ENCODE data around the gene SACM1L.
"Not testable (repeated sequence)": the region's sequence is repeated elsewhere in the genome, so short reads cannot be mapped to it uniquely, and the experiment has no call there.

Gene SACM1L

DNA sequence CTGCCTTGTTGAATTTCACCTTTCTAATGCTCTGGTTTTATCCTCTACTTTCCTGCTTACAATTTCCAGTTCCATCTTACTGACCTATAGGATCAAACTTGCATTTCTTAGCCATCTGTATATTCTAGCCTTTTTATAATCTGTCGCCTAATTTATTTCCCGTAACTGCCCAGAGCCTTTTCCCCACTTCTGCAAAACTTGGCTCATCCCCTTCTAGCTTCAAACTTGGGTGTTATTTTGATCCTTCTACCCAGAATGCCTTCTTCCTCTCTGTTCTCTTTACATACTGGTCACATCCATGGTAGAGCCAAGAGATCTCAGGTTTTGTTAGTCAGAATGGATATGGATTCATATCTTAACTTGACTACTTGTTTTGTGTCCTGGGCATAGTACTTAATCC is 2.6 kb downstream of the SACM1L start:
- DNase-seq (ENCODE audit: low read depth in 2 of 3, low spot score in 1 of 3) = no peak

DNA sequence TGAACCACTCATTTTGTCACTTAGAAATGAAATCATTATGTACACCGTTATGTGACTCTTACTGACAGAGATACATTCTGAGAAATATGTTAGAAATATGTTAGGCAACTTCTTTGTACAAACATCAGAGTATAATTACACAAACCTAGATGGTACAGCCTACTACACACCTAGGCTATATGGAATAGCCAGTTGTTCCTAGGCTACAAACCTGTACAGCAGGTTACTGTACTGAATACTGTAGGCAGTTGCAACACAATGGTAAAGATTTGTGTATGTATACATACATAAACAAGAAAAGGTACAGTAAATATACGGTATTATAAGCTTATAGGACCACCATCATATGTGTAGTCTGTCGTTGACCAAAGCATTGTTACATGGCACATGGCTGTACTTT is 3.7 kb downstream of the SACM1L start:
- no peak for DNase-seq (ENCODE audit: low read depth in 2 of 3, low spot score in 1 of 3)

GRCh38 chr3:45693941-45694521 is 4.8 kb downstream of the SACM1L start:
- peak in 1 of 3 donors; percentile 14 for DNase-seq (ENCODE audit: low read depth in 2 of 3, low spot score in 1 of 3)

- DNase-seq (ENCODE audit: low read depth in 2 of 3, low spot score in 1 of 3) = not testable (repeated sequence)
Observed at GRCh38 chr3:45695166-45695565, 6.0 kb downstream of the SACM1L start.

DNA sequence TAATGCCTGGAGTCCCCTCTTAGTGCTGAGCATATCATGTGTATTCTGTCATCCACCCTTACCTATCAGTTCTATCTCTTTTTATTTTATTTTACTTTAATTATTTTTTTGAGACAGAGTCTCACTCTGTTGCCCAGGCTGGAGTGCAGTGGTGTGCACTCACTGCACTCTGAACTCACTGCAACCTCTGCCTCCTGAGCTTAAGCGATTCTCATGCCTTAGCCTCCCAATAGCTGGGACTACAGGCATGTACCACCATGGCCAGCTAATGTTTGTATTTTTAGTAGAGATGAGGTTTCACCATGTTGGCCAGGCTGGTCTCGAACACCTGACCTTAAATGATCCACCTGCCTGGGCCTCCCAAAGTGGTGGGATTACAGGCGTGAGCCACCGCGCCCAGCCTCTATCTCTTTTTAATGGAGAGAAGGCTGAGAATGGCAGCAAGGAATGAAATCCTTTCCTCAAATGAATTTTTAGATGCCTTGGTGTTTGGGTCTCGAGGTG is 11.4 kb downstream of the SACM1L start:
- no peak for DNase-seq (ENCODE audit: low read depth in 2 of 3, low spot score in 1 of 3)

DNA sequence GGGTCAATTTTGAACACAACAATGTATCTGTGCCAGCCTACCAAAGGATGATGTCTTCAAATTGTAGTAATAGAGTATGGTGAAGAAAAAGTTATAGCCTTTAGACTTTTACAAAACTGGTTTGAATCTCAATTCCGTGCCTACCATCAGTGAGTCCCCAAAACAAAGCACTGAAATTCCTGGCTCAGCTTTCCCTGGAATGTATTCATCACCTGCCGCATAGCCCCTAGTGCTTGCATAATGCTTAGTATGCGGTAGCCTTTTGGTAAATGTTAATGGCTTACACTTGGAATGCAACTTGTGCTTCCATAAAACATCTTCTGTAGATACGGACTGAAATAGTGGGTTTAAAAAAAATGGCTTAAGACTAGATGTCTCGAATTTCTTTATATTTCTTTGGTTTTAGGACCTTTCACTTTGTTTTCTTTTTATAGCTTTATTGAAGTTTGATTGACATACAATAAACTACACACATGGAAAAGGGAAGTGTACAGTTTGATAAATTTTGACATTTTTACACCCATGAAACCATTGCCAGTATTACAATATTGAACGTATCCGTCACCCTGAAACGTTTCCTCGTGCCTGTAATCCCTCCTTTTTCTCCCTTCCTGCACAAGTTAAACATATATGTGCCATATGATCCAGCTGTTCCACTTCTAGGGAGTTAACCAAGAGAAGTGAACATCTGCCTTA is 12.1 kb downstream of the SACM1L start:
- DNase-seq (ENCODE audit: low read depth in 2 of 3, low spot score in 1 of 3) = no peak

GRCh38 chr3:45704301-45704943 is 15.2 kb downstream of the SACM1L start:
- no peak for DNase-seq (ENCODE audit: low read depth in 2 of 3, low spot score in 1 of 3)

DNA sequence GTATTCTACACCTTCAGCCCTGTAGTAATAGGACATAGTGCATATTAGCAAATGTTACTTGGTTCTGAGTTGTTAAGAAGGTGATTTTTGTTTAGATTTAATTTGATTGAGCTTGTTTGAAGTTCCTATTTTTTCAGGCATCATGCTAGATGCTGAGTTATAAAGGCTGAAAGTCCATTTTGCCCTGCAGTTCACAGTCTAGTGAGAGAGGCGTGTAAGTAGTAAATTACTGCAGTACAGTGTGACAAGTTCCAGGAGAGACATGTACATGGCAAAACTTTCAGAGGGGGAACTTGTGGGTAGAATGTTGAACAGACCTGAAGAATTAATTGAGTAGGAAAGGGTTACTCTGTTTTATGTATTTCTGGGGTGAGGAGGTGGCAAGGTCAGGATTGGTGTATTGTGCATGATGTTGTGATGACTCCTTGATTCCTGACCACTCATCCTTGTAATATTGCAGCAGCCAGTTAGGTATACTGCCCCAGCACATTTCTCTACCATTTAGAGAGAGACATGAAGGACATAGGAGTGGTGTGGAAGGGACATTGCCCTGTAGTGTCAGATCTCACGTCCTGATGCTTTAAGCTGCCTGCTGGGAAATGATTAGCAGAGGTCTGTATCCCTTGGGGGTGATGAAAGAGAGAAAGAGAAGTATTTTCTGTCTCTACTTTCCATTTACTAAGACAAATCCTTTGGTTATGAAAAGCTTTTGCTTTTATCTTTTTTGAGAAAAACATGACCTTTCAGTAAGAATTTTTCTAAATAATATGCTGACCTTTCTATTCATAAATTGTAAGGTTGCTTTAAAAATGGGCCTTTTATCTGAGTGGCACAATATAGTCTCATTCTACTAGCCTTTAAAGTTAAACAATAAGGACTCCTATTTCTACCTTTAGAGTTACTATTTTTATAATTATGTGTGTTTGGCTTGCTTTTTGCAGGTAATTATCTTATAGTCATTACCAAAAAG is 16.9 kb downstream of the SACM1L start:
- DNase-seq (ENCODE audit: low read depth in 2 of 3, low spot score in 1 of 3) = no peak

DNA sequence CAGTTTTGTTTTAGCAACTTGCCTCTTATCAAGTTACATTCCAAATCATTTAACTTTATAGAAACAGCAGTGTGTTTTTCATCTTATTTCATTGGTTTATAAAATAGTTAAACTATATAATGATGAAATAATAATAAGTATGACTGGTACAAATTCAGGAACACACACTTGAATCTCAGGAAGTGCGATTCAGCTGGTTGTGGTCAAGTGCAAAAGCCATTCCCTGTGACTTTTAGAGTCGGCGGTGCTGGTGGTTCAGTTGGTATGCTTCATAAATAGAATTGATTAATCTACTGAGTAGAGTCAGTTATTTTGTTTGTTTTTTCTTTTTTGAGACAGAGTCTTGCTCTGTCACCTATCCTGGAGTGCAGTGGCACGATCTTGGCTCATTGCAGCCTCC is 22.7 kb downstream of the SACM1L start:
- DNase-seq (ENCODE audit: low read depth in 2 of 3, low spot score in 1 of 3) = no peak

GRCh38 chr3:45712434-45713110 is 23.4 kb downstream of the SACM1L start:
- DNase-seq (ENCODE audit: low read depth in 2 of 3, low spot score in 1 of 3) = no peak

DNA sequence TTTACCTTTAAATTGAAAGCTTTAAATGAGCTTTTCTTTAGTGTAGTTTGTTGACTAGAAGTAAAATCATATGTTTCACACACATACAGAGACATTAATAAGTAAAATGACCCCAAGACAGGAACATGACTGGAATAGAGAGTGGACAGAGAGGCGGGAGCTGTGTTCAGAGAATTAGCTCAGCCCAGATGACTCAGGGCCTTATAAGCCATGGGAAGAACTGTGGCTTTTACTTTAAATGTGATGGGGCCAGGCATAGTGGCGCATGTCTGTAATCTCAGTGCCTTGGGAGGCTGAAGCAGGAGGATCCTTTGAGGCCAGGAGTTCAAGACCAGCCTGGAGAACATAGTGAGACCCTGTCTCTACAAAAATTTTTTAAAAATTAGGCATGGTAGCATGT is 26.7 kb downstream of the SACM1L start:
- DNase-seq (ENCODE audit: low read depth in 2 of 3, low spot score in 1 of 3) = no peak

DNA sequence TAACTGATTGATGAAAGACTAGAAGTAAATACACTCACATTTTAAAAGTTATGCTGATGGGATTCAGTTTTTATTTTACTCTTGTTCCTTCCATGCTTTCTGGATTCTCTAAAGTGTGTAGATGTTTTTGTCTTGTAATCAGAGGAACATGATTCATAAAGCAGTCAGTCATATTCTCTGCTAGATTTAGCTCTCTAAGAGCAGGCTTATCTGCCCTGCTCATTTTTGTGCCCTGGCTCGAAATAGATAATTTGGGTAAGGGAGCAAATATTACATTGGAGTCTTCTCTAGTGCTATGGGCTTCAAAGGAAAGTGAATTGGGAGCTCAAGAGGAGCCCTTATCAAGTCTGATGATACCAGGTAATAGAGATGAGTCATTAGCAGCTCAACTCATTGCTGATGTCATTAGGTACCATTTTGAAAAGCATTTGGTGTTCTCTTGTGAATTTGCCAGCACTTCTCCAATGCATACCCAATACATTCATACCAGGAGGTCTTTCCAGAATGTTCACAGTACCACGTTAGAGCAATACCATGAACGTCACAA is 27.7 kb downstream of the SACM1L start:
- DNase-seq (ENCODE audit: low read depth in 2 of 3, low spot score in 1 of 3) = no peak

- no peak for DNase-seq (ENCODE audit: low read depth in 2 of 3, low spot score in 1 of 3)
Observed at GRCh38 chr3:45719655-45720487, 30.7 kb downstream of the SACM1L start.

DNA sequence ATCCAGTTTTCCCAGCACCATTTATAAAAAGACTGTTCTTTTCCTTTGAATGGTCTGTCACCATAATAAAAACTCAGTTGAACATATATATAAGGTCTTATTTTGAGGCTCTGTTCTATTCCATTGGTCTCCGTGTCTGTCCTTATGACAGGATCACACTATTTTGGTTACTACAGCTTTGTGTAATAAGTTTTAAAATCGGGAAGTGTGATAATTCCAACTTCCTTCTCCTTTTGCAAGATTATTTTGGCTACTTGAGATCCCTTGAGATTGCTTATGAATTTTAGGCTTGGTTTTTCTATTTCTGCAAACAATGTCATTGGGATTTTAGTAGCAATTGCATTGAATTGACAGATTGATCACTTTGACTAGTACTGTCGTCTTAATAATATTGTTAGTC is 35.7 kb downstream of the SACM1L start:
- no peak for DNase-seq (ENCODE audit: low read depth in 2 of 3, low spot score in 1 of 3)

DNA sequence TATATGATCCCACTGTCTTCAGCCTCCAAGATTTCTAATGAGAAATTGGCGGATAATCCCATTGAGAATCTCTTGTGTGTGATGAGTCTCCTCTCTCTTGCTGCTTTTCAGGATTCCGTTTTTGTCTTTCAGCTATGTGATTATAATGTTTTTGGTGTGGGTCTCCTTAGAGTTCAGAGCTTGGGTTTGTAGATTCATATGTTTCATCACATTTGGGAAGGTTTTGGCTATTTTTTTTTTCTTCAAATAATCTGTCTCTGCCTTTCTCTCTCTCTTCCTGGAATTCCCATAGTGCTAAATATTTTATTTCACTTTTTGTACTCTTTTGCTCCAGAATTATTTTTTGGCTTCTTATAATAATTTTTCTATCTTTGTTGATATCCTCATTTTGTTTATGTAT is 40.4 kb downstream of the SACM1L start:
- no peak for DNase-seq (ENCODE audit: low read depth in 2 of 3, low spot score in 1 of 3)

DNA sequence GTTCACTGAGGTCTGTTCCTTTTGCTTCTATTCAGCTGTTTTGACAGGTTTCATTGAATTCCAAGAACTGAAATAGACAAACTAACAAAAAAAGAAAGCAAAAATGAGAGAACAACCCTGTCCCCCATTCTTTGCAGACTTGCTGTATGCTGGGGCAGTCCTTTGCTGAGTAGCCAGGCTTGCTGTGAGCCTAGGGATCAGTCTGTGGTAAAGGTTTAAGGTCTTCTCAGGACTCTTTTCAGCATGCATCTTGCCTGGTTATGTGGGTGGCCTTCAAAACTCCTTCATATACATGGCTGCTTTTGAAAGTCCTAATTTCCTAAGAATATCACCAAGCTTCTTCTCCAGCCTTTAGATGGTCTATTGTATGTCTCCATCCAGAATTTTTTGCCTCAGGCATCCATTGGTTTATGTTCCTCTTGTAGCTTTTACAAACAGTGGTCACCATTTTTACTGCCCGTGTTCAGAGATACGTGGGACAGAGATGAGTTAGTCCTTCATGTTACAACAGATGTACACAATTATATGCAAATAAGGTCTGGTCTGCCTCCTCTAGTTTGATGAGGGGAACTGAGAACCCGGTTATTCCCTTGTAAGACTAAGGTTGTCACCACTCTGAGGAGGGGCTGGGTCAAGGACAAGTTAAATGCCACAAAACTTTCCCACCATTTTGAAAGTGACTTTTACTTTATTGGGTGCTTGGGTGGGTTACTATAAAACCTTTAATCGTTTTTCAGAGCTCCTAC is 41.4 kb downstream of the SACM1L start:
- DNase-seq (ENCODE audit: low read depth in 2 of 3, low spot score in 1 of 3) = no peak

DNA sequence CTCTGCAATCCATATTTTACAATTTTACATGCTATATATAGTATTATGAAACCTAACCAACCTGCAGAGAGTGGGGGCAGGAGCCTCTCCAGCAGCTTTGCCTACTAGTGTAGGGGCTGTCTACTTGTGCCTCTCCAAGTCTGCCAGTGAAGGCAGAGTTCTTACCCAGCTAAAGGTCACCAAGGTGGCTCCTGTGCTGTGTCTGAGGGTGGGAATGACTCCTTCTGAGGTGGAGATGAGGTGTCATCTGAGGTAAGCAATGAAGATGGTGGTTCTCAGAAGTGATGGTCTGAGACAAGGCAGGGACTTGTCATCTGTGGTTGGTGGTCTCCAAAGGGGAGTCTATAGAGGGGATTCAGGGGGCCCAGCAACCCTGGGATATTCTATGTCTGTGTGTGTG is 47.5 kb downstream of the SACM1L start:
- no peak for DNase-seq (ENCODE audit: low read depth in 2 of 3, low spot score in 1 of 3)

GRCh38 chr3:45737234-45737633 is 48.0 kb downstream of the SACM1L start:
- DNase-seq (ENCODE audit: low read depth in 2 of 3, low spot score in 1 of 3) = no peak

DNA sequence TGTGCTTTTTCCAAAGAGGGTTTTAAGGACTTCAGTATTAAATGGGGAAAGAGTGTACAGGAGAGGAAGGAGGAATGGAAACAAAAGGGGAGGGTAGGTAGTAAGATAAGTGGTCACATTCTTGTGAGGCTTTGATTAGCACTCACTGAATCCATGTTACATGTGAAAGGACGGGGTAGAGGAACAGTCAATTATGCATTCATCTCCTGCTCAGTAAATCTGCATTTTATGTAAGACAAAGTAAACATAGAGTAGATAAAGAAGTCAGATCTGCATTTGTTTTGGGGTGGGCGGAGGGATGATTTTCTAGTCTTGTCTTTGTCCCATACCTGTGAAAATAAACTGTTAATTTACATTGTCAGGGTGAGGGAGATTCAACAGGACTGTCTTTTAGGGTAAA is 50.8 kb downstream of the SACM1L start:
- no peak for DNase-seq (ENCODE audit: low read depth in 2 of 3, low spot score in 1 of 3)

Data from stimulated activated CD4-positive, alpha-beta T cell treated with anti-CD3 and anti-CD28 coated beads, Interleukin-12 subunit alpha, Interleukin-12 subunit beta, amount 100 ng/mL, for 48 hours (primary cell).